ENCODE data around the gene TCF4.

Gene TCF4

GRCh38 chr18:55384115-55384514 is 203.9 kb downstream of the TCF4 start:
- no peak overlapping the region for H3K4me3 ChIP-seq (ENCODE audit: low read depth, low read length)
- TF ChIP-seq CTCF (IDR thresholded peaks at IDR 0.05; ENCODE audit: borderline replicate concordance, insufficient read depth, low read depth, low read length) = no peak

- H3K4me3 ChIP-seq (ENCODE audit: low read depth, low read length) = no peak overlapping the region
- no peak for TF ChIP-seq CTCF (IDR thresholded peaks at IDR 0.05; ENCODE audit: borderline replicate concordance, insufficient read depth, low read depth, low read length)
Observed at GRCh38 chr18:55382277-55382805, 205.7 kb downstream of the TCF4 start.

- TF ChIP-seq CTCF (IDR thresholded peaks at IDR 0.05; ENCODE audit: borderline replicate concordance, insufficient read depth, low read depth, low read length) = no peak
- H3K4me3 ChIP-seq (ENCODE audit: low read depth, low read length) = no peak overlapping the region
Observed at GRCh38 chr18:55381277-55381676, 206.7 kb downstream of the TCF4 start.

DNA sequence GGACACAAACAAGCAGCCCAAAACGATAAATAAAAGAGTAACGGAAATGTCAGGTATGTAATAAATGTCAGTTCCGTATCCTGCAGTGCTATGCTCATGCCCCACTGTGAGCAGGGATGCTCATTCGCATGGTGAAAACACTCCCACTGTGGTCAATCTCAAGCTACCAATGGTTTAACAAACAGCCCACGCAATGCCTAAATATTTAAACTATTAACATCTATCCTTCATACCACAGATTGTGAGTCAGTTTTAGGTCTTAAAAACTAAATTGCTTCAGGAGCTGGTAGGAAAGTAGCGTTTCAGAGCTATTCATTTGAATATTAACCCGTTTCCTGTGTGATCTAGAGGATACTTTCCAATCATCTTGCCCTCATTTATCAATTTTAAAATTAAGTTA is 207.4 kb downstream of the TCF4 start:
- no peak for TF ChIP-seq CTCF (IDR thresholded peaks at IDR 0.05; ENCODE audit: borderline replicate concordance, insufficient read depth, low read depth, low read length)
- no peak overlapping the region for H3K4me3 ChIP-seq (ENCODE audit: low read depth, low read length)

- no peak for TF ChIP-seq CTCF (IDR thresholded peaks at IDR 0.05; ENCODE audit: borderline replicate concordance, insufficient read depth, low read depth, low read length)
- H3K4me3 ChIP-seq (ENCODE audit: low read depth, low read length) = no peak overlapping the region
Observed at GRCh38 chr18:55376387-55376786, 211.6 kb downstream of the TCF4 start.

- no peak for TF ChIP-seq CTCF (IDR thresholded peaks at IDR 0.05; ENCODE audit: borderline replicate concordance, insufficient read depth, low read depth, low read length)
- no peak overlapping the region for H3K4me3 ChIP-seq (ENCODE audit: low read depth, low read length)
Observed at GRCh38 chr18:55375930-55376329, 212.1 kb downstream of the TCF4 start.

GRCh38 chr18:55374741-55375140 is 213.3 kb downstream of the TCF4 start:
- H3K4me3 ChIP-seq (ENCODE audit: low read depth, low read length) = no peak overlapping the region
- no peak for TF ChIP-seq CTCF (IDR thresholded peaks at IDR 0.05; ENCODE audit: borderline replicate concordance, insufficient read depth, low read depth, low read length)
